SU-DHL-6 (cell line): ENCODE measurements around the gene RIMKLA.

Source experiments
- H2AFZ ChIP-seq: fragments of 200-600 bp; sonication (generic); 2 replicates; pipeline ENCODE4 v1.6.1; 2014; ENCODE audit warnings: low read depth, mild to moderate bottlenecking, moderate library complexity, mixed read lengths, antibody characterized with exemption, low read length; ENCODE audit not compliant: severe bottlenecking
- H3F3A ChIP-seq: fragments of 200-600 bp; shearing (Covaris generic); 2 replicates; pipeline ENCODE4 v1.6.0; 2016; ENCODE audit warnings: antibody characterized with exemption, mild to moderate bottlenecking; ENCODE audit not compliant: insufficient read depth
- H3K27ac ChIP-seq: fragments of 200-600 bp; sonication (generic); 2 replicates; pipeline ENCODE4 v1.5.1; 2016; ENCODE audit warnings: low read depth, mild to moderate bottlenecking, low read length, moderate library complexity, mixed read lengths
- H3K27me3 ChIP-seq: fragments of 200-600 bp; sonication (generic), shearing (Covaris generic); 2 replicates; pipeline ENCODE4 v1.6.0; 2014; ENCODE audit warnings: mild to moderate bottlenecking, low read length
- H3K36me3 ChIP-seq: fragments of 200-600 bp; sonication (generic); 2 replicates; pipeline ENCODE4 v1.6.1; 2014; ENCODE audit warnings: mild to moderate bottlenecking, low read length, mixed read lengths
- H3K4me2 ChIP-seq: fragments of 300-600, 200-600 bp; shearing (Covaris generic), sonication (generic); 2 replicates; pipeline ENCODE4 v1.6.0; 2014; ENCODE audit warnings: low read length, low read depth, mild to moderate bottlenecking; ENCODE audit not compliant: poor library complexity, severe bottlenecking
- H3K4me3 ChIP-seq: fragments of 200-600 bp; sonication (generic); 2 replicates; pipeline ENCODE4 v1.5.1; 2014; ENCODE audit warnings: antibody characterized with exemption, low read length, mild to moderate bottlenecking, mixed read lengths; ENCODE audit not compliant: insufficient read depth, poor library complexity, severe bottlenecking
- H3K79me2 ChIP-seq: fragments of 200-600 bp; sonication (generic); 2 replicates; pipeline ENCODE4 v1.6.1; 2014; ENCODE audit warnings: mild to moderate bottlenecking, low read length, moderate library complexity; ENCODE audit not compliant: insufficient read depth
- H3K9ac ChIP-seq: fragments of 200-600 bp; sonication (generic); 2 replicates; pipeline ENCODE4 v1.7.0; 2014; ENCODE audit warnings: mild to moderate bottlenecking, low read length
- H3K9me2 ChIP-seq: fragments of 200-600 bp; sonication (generic); replicated peaks from 2 replicates; pipeline ENCODE4 v1.6.1; 2014; ENCODE audit warnings: low read length; ENCODE audit not compliant: insufficient read depth
- H3K9me3 ChIP-seq: fragments of 200-600 bp; sonication (generic); 2 replicates; pipeline ENCODE4 v1.6.1; 2014; ENCODE audit warnings: low read length, mixed read lengths; ENCODE audit not compliant: insufficient read depth
- H4K20me1 ChIP-seq: fragments of 200-600 bp; sonication (generic); 2 replicates; pipeline ENCODE4 v1.6.1; 2014; ENCODE audit warnings: low read depth, mild to moderate bottlenecking, antibody characterized with exemption, low read length, moderate library complexity, mixed read lengths
- CTCF ChIP-seq: fragments of 200-600 bp; sonication (generic); IDR thresholded peaks from one replicate; pipeline ENCODE4 v1.5.1; 2017; ENCODE audit warnings: antibody characterized with exemption, mild to moderate bottlenecking, low read length, moderate library complexity; ENCODE audit not compliant: insufficient read depth, poor library complexity, severe bottlenecking
- EZH2phosphoT487 ChIP-seq: fragments of 200-600 bp; sonication (generic), shearing (Covaris generic); conservative IDR thresholded peaks from 2 replicates; pipeline ENCODE4 v1.6.1; 2018; ENCODE audit warnings: mild to moderate bottlenecking, antibody characterized with exemption, low read length, moderate library complexity, mixed read lengths

The RIMKLA gene

GRCh38 chr1:42469727-42470126 lies 89.1 kb downstream of the RIMKLA start:
- H3K27ac ChIP-seq = no peak overlapping the region
- no peak overlapping the region for H3K4me2 ChIP-seq
- H3K9ac ChIP-seq = no peak overlapping the region
- no peak overlapping the region for H2AFZ ChIP-seq
- H3K27me3 ChIP-seq = no peaks in the 10 kb centered on the region
- H3K36me3 ChIP-seq = no peaks in the 10 kb centered on the region
- no peaks in the 10 kb centered on the region for H3F3A ChIP-seq
- no peaks in the 10 kb centered on the region for H3K9me2 ChIP-seq
- H4K20me1 ChIP-seq = no peaks in the 10 kb centered on the region
- no peaks in the 10 kb centered on the region for H3K79me2 ChIP-seq
- H3K4me3 ChIP-seq = no peak overlapping the region
- no peak for TF ChIP-seq EZH2phosphoT487
- no peak for TF ChIP-seq CTCF
- no peaks in the 10 kb centered on the region for H3K9me3 ChIP-seq
